GM19438 (cell line): Measurements from ENCODE around the gene YES1.
"Not testable (repeated sequence)": the region's sequence is repeated elsewhere in the genome, so short reads cannot be mapped to it uniquely, and the experiment has no call there.

Source experiments
- ATAC-seq: cut with Tn5 transposase; IDR thresholded peaks from one replicate; pipeline ENCODE4 v1.9.1; 2021; ENCODE audit warnings: low read depth; ENCODE audit not compliant: unreplicated experiment

Gene YES1

GRCh38 chr18:795383-795782 lies 16.7 kb downstream of the YES1 start:
- ATAC-seq = not testable (repeated sequence)

- ATAC-seq = no peak
These were observed 22.6 kb downstream of the YES1 start for GRCh38 chr18:789397-789796.

- no peak for ATAC-seq
These were observed 26.8 kb downstream of the YES1 start for GRCh38 chr18:785242-785641.

- no peak for ATAC-seq
These were observed 27.4 kb downstream of the YES1 start for GRCh38 chr18:784470-785172.

GRCh38 chr18:778194-778927 lies 33.7 kb downstream of the YES1 start:
- no peak for ATAC-seq

GRCh38 chr18:777021-777420 lies 35.0 kb downstream of the YES1 start:
- no peak for ATAC-seq

GRCh38 chr18:776044-776443 lies 36.0 kb downstream of the YES1 start:
- ATAC-seq = not testable (repeated sequence)

- ATAC-seq = no peak
These were observed 37.2 kb downstream of the YES1 start for GRCh38 chr18:774811-775210.

- no peak for ATAC-seq
These were observed 37.9 kb downstream of the YES1 start for GRCh38 chr18:773980-774624.

GRCh38 chr18:770583-770961 lies 41.5 kb downstream of the YES1 start:
- no peak for ATAC-seq

- ATAC-seq = no peak
These were observed 44.1 kb downstream of the YES1 start for GRCh38 chr18:767961-768360.

- no peak for ATAC-seq
These were observed 44.8 kb downstream of the YES1 start for GRCh38 chr18:767084-767882.

- ATAC-seq = no peak
These were observed 45.5 kb downstream of the YES1 start for GRCh38 chr18:766550-766860.

- ATAC-seq = no peak
These were observed 46.1 kb downstream of the YES1 start for GRCh38 chr18:765764-766549.

- ATAC-seq = not testable (repeated sequence)
These were observed 52.2 kb downstream of the YES1 start for GRCh38 chr18:759864-760263.

- ATAC-seq = no peak
These were observed 56.5 kb downstream of the YES1 start for GRCh38 chr18:755506-755905.

GRCh38 chr18:754656-755055 lies 57.4 kb downstream of the YES1 start:
- ATAC-seq = no peak

GRCh38 chr18:750456-750855 lies 61.6 kb downstream of the YES1 start:
- no peak for ATAC-seq

GRCh38 chr18:744832-745597 lies 67.0 kb downstream of the YES1 start:
- no peak for ATAC-seq
